ENCODE data around the gene SCUBE1.

Gene SCUBE1

GRCh38 chr22:43272301-43272700 is 70.9 kb downstream of the SCUBE1 start:
- H3K9ac ChIP-seq (ENCODE audit: insufficient read length) = no peak overlapping the region
- no peaks in the 10 kb centered on the region for H3K9me3 ChIP-seq (ENCODE audit: low read depth, low read length)
- no peak overlapping the region for H3K27ac ChIP-seq
- no peak for TF ChIP-seq FOXP2 (optimal IDR thresholded peaks at IDR 0.05; ENCODE audit: control extremely low read depth, extremely low read length, insufficient read depth)
- TF ChIP-seq EZH2 (IDR thresholded peaks at IDR 0.05) = no peak
- no peak for TF ChIP-seq POLR2AphosphoS5 (IDR thresholded peaks at IDR 0.05; ENCODE audit: borderline replicate concordance, low read depth, low read length)
- H3K4me3 ChIP-seq = no peak overlapping the region
- no peak for DNase-seq (ENCODE audit: low read depth, low spot score)
- no peaks in the 10 kb centered on the region for H3K36me3 ChIP-seq (ENCODE audit: insufficient read depth, low read length)

- no peak for DNase-seq (ENCODE audit: low read depth, low spot score)
- no peak overlapping the region for H3K9ac ChIP-seq (ENCODE audit: insufficient read length)
- H3K27ac ChIP-seq = no peak overlapping the region
- no peak overlapping the region for H3K4me3 ChIP-seq
- H3K9me3 ChIP-seq (ENCODE audit: low read depth, low read length) = no peaks in the 10 kb centered on the region
- no peaks in the 10 kb centered on the region for H3K36me3 ChIP-seq (ENCODE audit: insufficient read depth, low read length)
- TF ChIP-seq POLR2AphosphoS5 (IDR thresholded peaks at IDR 0.05; ENCODE audit: borderline replicate concordance, low read depth, low read length) (no peak), FOXP2 (optimal IDR thresholded peaks at IDR 0.05; ENCODE audit: control extremely low read depth, extremely low read length, insufficient read depth) (no peak), EZH2 (IDR thresholded peaks at IDR 0.05) (no peak)
These were observed 72.2 kb downstream of the SCUBE1 start for GRCh38 chr22:43270949-43271348.

- no peaks in the 10 kb centered on the region for H3K9me3 ChIP-seq (ENCODE audit: low read depth, low read length)
- TF ChIP-seq POLR2AphosphoS5 (IDR thresholded peaks at IDR 0.05; ENCODE audit: borderline replicate concordance, low read depth, low read length) = no peak
- no peak for TF ChIP-seq FOXP2 (optimal IDR thresholded peaks at IDR 0.05; ENCODE audit: control extremely low read depth, extremely low read length, insufficient read depth)
- no peak for TF ChIP-seq EZH2 (IDR thresholded peaks at IDR 0.05)
- no peak overlapping the region for H3K27ac ChIP-seq
- DNase-seq (ENCODE audit: low read depth, low spot score) = no peak
- H3K4me3 ChIP-seq = no peak overlapping the region
- no peaks in the 10 kb centered on the region for H3K36me3 ChIP-seq (ENCODE audit: insufficient read depth, low read length)
- H3K9ac ChIP-seq (ENCODE audit: insufficient read length) = no peak overlapping the region
These were observed 72.8 kb downstream of the SCUBE1 start for GRCh38 chr22:43270314-43270908.

GRCh38 chr22:43269646-43270045 is 73.5 kb downstream of the SCUBE1 start:
- Histone ChIP-seq H3K4me3 (no peak overlapping the region), H3K27ac (no peak overlapping the region), H3K9ac (ENCODE audit: insufficient read length) (no peak overlapping the region), H3K9me3 (ENCODE audit: low read depth, low read length) (no peaks in the 10 kb centered on the region), H3K36me3 (ENCODE audit: insufficient read depth, low read length) (no peaks in the 10 kb centered on the region)
- DNase-seq (ENCODE audit: low read depth, low spot score) = no peak
- TF ChIP-seq POLR2AphosphoS5 (IDR thresholded peaks at IDR 0.05; ENCODE audit: borderline replicate concordance, low read depth, low read length) (no peak), FOXP2 (optimal IDR thresholded peaks at IDR 0.05; ENCODE audit: control extremely low read depth, extremely low read length, insufficient read depth) (no peak), EZH2 (IDR thresholded peaks at IDR 0.05) (no peak)

- TF ChIP-seq FOXP2 (optimal IDR thresholded peaks at IDR 0.05; ENCODE audit: control extremely low read depth, extremely low read length, insufficient read depth) (no peak), EZH2 (IDR thresholded peaks at IDR 0.05) (no peak), POLR2AphosphoS5 (IDR thresholded peaks at IDR 0.05; ENCODE audit: borderline replicate concordance, low read depth, low read length) (no peak)
- no peak for DNase-seq (ENCODE audit: low read depth, low spot score)
- Histone ChIP-seq H3K27ac (no peak overlapping the region), H3K4me3 (no peak overlapping the region), H3K9ac (ENCODE audit: insufficient read length) (no peak overlapping the region), H3K9me3 (ENCODE audit: low read depth, low read length) (no peaks in the 10 kb centered on the region), H3K36me3 (ENCODE audit: insufficient read depth, low read length) (no peaks in the 10 kb centered on the region)
These were observed 73.9 kb downstream of the SCUBE1 start for GRCh38 chr22:43269246-43269645.

- H3K36me3 ChIP-seq (ENCODE audit: insufficient read depth, low read length) = no peaks in the 10 kb centered on the region
- TF ChIP-seq POLR2AphosphoS5 (IDR thresholded peaks at IDR 0.05; ENCODE audit: borderline replicate concordance, low read depth, low read length) = no peak
- no peak overlapping the region for H3K4me3 ChIP-seq
- no peaks in the 10 kb centered on the region for H3K9me3 ChIP-seq (ENCODE audit: low read depth, low read length)
- H3K9ac ChIP-seq (ENCODE audit: insufficient read length) = no peak overlapping the region
- no peak overlapping the region for H3K27ac ChIP-seq
- DNase-seq (ENCODE audit: low read depth, low spot score) = no peak
These were observed 75.1 kb downstream of the SCUBE1 start for GRCh38 chr22:43267981-43268660.

- Histone ChIP-seq H3K9ac (ENCODE audit: insufficient read length) (no peak overlapping the region), H3K36me3 (ENCODE audit: insufficient read depth, low read length) (no peaks in the 10 kb centered on the region), H3K9me3 (ENCODE audit: low read depth, low read length) (no peaks in the 10 kb centered on the region), H3K27ac (no peak overlapping the region), H3K4me3 (no peak overlapping the region)
- TF ChIP-seq FOXP2 (optimal IDR thresholded peaks at IDR 0.05; ENCODE audit: control extremely low read depth, extremely low read length, insufficient read depth) = no peak
- no peak for TF ChIP-seq EZH2 (IDR thresholded peaks at IDR 0.05)
- TF ChIP-seq POLR2AphosphoS5 (IDR thresholded peaks at IDR 0.05; ENCODE audit: borderline replicate concordance, low read depth, low read length) = no peak
- DNase-seq (ENCODE audit: low read depth, low spot score) = no peak
These were observed 75.7 kb downstream of the SCUBE1 start for GRCh38 chr22:43267332-43267980.

GRCh38 chr22:43266076-43266475 is 77.1 kb downstream of the SCUBE1 start:
- no peaks in the 10 kb centered on the region for H3K36me3 ChIP-seq (ENCODE audit: insufficient read depth, low read length)
- no peak for DNase-seq (ENCODE audit: low read depth, low spot score)
- H3K9ac ChIP-seq (ENCODE audit: insufficient read length) = no peak overlapping the region
- no peak overlapping the region for H3K4me3 ChIP-seq
- H3K9me3 ChIP-seq (ENCODE audit: low read depth, low read length) = no peaks in the 10 kb centered on the region
- no peak for TF ChIP-seq POLR2AphosphoS5 (IDR thresholded peaks at IDR 0.05; ENCODE audit: borderline replicate concordance, low read depth, low read length)
- TF ChIP-seq FOXP2 (optimal IDR thresholded peaks at IDR 0.05; ENCODE audit: control extremely low read depth, extremely low read length, insufficient read depth) = no peak
- TF ChIP-seq EZH2 (IDR thresholded peaks at IDR 0.05) = no peak
- no peak overlapping the region for H3K27ac ChIP-seq
